ENCODE results near the gene JADE2. TPM values are rescaled to one million over a fixed set of nuclear protein-coding genes. Genes with fewer than 3 reads are reported as not detected.
"Not testable (repeated sequence)": the region's sequence is repeated elsewhere in the genome, so short reads cannot be mapped to it uniquely, and the experiment has no call there.

The JADE2 gene
- total and polyA plus RNA-seq, 8 donors, result 6.2 to 109 (median 26.4) TPM

GRCh38 chr5:134555223-134555889, 29.9 kb downstream of the JADE2 start:
- intact Hi-C loops (cut with DNase I; ENCODE audit: low total_unique reads), result no loop called here
- 71 to 74% (median 73%) methylated on average over 3 to 7 of the region's 7 CpGs for WGBS, 5 donors
- peaks cover 53 to 59% (median 56%) of the 10 kb centered on the region in 4 donors for H3K4me1 ChIP-seq
- no peaks in the 10 kb centered on the region for H3K27me3 ChIP-seq
- no peak for DNase-seq
- TF ChIP-seq CTCF (IDR thresholded peaks at IDR 0.05), result no peak
- no peak for TF ChIP-seq EP300 (IDR thresholded peaks at IDR 0.05)
- no peak for TF ChIP-seq POLR2AphosphoS5 (IDR thresholded peaks at IDR 0.05)
- TF ChIP-seq POLR2A (IDR thresholded peaks at IDR 0.05), result no peak
- peak overlapping the region; percentile 26 to 87 (median 76) for H3K27ac ChIP-seq
- no peaks in the 10 kb centered on the region for H3K9me3 ChIP-seq
- no peak overlapping the region for H3K4me3 ChIP-seq
- peaks cover 31 to 80% (median 69%) of the 10 kb centered on the region in 4 donors for H3K36me3 ChIP-seq

DNA sequence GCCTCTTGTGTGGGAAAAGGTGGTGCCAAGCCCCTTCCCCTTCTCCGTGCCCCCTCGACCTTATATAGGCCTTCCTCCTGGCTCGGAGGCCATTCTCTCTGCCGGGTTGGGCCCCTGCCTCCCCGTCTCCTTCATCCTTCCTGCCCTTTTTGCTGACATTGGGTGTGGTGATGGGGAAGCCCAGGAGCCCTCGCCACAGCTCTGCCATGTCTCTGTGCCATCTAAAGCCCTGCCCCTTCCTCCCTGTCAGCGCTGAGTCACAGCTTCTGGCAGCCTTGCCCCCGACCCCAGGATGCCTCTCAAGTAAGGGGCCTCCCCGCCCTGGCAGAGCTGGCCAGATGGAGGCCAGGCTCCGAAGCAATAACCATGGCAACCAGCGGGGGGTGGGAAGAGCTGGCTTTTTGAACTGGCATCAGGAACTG, 30.4 kb downstream of the JADE2 start:
- no peaks in the 10 kb centered on the region for H3K9me3 ChIP-seq
- WGBS, 5 donors, result 46 to 59% (median 52%) methylated on average over 8 to 11 of the region's 11 CpGs
- H3K27me3 ChIP-seq, result no peaks in the 10 kb centered on the region
- H3K36me3 ChIP-seq, result peaks cover 37 to 81% (median 71%) of the 10 kb centered on the region in 4 donors
- H3K4me3 ChIP-seq, result no peak overlapping the region
- H3K27ac ChIP-seq, result peak overlapping the region in 4 of 5 donors; percentile 69 to 87 (median 76)
- peak; percentile 40 to 84 for DNase-seq
- TF ChIP-seq EP300 (IDR thresholded peaks at IDR 0.05) (no peak), POLR2AphosphoS5 (IDR thresholded peaks at IDR 0.05) (no peak), POLR2A (IDR thresholded peaks at IDR 0.05) (no peak), CTCF (IDR thresholded peaks at IDR 0.05) (no peak)
- intact Hi-C loops (cut with DNase I; ENCODE audit: low total_unique reads), result no loop called here
- peaks cover 47 to 56% (median 51%) of the 10 kb centered on the region in 4 donors for H3K4me1 ChIP-seq

- H3K9me3 ChIP-seq; H3K27me3 ChIP-seq; DNase-seq; intact Hi-C loops (cut with DNase I; ENCODE audit: low total_unique reads); H3K4me3 ChIP-seq; H3K27ac ChIP-seq: not testable (repeated sequence)
- WGBS, 5 donors, result 95 to 98% (median 95%) methylated on average over 3 of the region's 3 CpGs
- Histone ChIP-seq H3K36me3 (peaks cover 43 to 81% (median 74%) of the 10 kb centered on the region in 4 donors), H3K4me1 (peaks cover 43 to 56% (median 49%) of the 10 kb centered on the region in 4 donors)
These were observed 31.1 kb downstream of the JADE2 start for GRCh38 chr5:134556588-134556987.

- no peak for TF ChIP-seq EP300 (IDR thresholded peaks at IDR 0.05)
- no peak for TF ChIP-seq POLR2A (IDR thresholded peaks at IDR 0.05)
- no peak for TF ChIP-seq CTCF (IDR thresholded peaks at IDR 0.05)
- no peak for TF ChIP-seq POLR2AphosphoS5 (IDR thresholded peaks at IDR 0.05)
- Histone ChIP-seq H3K36me3 (peaks cover 47 to 83% (median 75%) of the 10 kb centered on the region in 4 donors), H3K4me1 (peaks cover 43 to 56% (median 49%) of the 10 kb centered on the region in 4 donors), H3K9me3 (no peaks in the 10 kb centered on the region), H3K27me3 (no peaks in the 10 kb centered on the region), H3K4me3 (no peak overlapping the region), H3K27ac (no peak overlapping the region)
- DNase-seq, result no peak
- intact Hi-C loops (cut with DNase I; ENCODE audit: low total_unique reads), result no loop called here
These were observed 31.5 kb downstream of the JADE2 start for GRCh38 chr5:134556994-134557393.

GRCh38 chr5:134559672-134560071, 34.2 kb downstream of the JADE2 start:
- H3K27me3 ChIP-seq, result no peaks in the 10 kb centered on the region
- H3K4me1 ChIP-seq, result peaks cover 22 to 34% (median 27%) of the 10 kb centered on the region in 4 donors
- peaks cover 63 to 83% (median 77%) of the 10 kb centered on the region in 4 donors for H3K36me3 ChIP-seq
- WGBS, 5 donors, result 81 to 91% (median 88%) methylated on average over 5 to 7 of the region's 7 CpGs
- no peak overlapping the region for H3K4me3 ChIP-seq
- TF ChIP-seq EP300 (IDR thresholded peaks at IDR 0.05) (no peak), POLR2AphosphoS5 (IDR thresholded peaks at IDR 0.05) (no peak), POLR2A (IDR thresholded peaks at IDR 0.05) (no peak), CTCF (IDR thresholded peaks at IDR 0.05) (no peak)
- intact Hi-C loops (cut with DNase I; ENCODE audit: low total_unique reads), result no loop called here
- DNase-seq, result no peak
- no peak overlapping the region for H3K27ac ChIP-seq
- no peaks in the 10 kb centered on the region for H3K9me3 ChIP-seq

Data from stomach (tissue), 9 donors.